OCI-LY3 (cell line): ENCODE results near the gene FAM163B.

ENCODE experiments used
- H2AFZ ChIP-seq: fragments of 200-600, 300-600 bp; shearing (Covaris generic); 2 replicates; pipeline ENCODE4 v1.6.0; 2014; ENCODE audit warnings: antibody characterized with exemption, low read depth, low read length
- H3K27ac ChIP-seq: fragments of 200-600, 300-600 bp; sonication (generic); 2 replicates; pipeline ENCODE4 v1.5.1; 2014; ENCODE audit warnings: mild to moderate bottlenecking, low read length, moderate library complexity, mixed read lengths
- H3K27me3 ChIP-seq: fragments of 200-600, 300-600 bp; sonication (generic); 2 replicates; pipeline ENCODE4 v1.6.1; 2014; ENCODE audit warnings: low read depth, low read length, mixed read lengths
- H3K36me3 ChIP-seq: fragments of 200-600, 300-600 bp; sonication (generic); replicated peaks from 2 replicates; pipeline ENCODE3; 2014; ENCODE audit warnings: low read depth, low read length, mixed read lengths
- H3K4me1 ChIP-seq: fragments of 300-600, 200-600 bp; sonication (generic); 2 replicates; pipeline ENCODE4 v1.6.1; 2014; ENCODE audit warnings: low read length, mixed read lengths
- H3K4me2 ChIP-seq: fragments of 200-600, 300-600 bp; sonication (generic); 2 replicates; pipeline ENCODE4 v1.6.1; 2014; ENCODE audit warnings: low read length, mixed read lengths
- H3K4me3 ChIP-seq: fragments of 300-600, 200-600 bp; sonication (generic); 2 replicates; pipeline ENCODE4 v1.5.1; 2014; ENCODE audit warnings: antibody characterized with exemption, mild to moderate bottlenecking, low read length, moderate library complexity
- H3K79me2 ChIP-seq: fragments of 300-600, 200-600 bp; shearing (Covaris generic); 2 replicates; pipeline ENCODE4 v1.6.1; 2014; ENCODE audit warnings: mild to moderate bottlenecking, low read length, mixed read lengths
- H3K9ac ChIP-seq: fragments of 300-600, 200-600 bp; shearing (Covaris generic); 2 replicates; pipeline ENCODE4 v1.6.0; 2014; ENCODE audit warnings: mild to moderate bottlenecking, low read length, moderate library complexity
- H3K9me3 ChIP-seq: fragments of 200-600, 300-600 bp; shearing (Covaris generic); 2 replicates; pipeline ENCODE4 v1.6.1; 2014; ENCODE audit warnings: low read length, mixed read lengths; ENCODE audit not compliant: insufficient read depth
- H4K20me1 ChIP-seq: fragments of 200-600, 300-600 bp; sonication (generic); 2 replicates; pipeline ENCODE4 v1.6.1; 2016; ENCODE audit warnings: low read length, mixed read lengths; ENCODE audit not compliant: insufficient read depth
- EZH2phosphoT487 ChIP-seq: fragments of 200-600 bp; shearing (Covaris generic); IDR thresholded peaks from 2 replicates; pipeline ENCODE4 v1.6.1; 2018; ENCODE audit warnings: antibody characterized with exemption, mixed run types, low read depth
- TF ChIP-seq, protein P1 (sequence below): fragments of 200-600, 300-600 bp; sonication (generic); IDR thresholded peaks from 2 replicates; pipeline ENCODE4 v1.5.1; 2014; ENCODE audit warnings: antibody characterized with exemption, low read length, low read depth

Gene FAM163B

GRCh38 chr9:133603135-133603927, 5.9 kb downstream of the FAM163B start:
- Histone ChIP-seq H4K20me1 (no peaks in the 10 kb centered on the region), H3K4me2 (no peak overlapping the region), H2AFZ (no peak overlapping the region), H3K4me3 (no peak overlapping the region), H3K27ac (no peak overlapping the region), H3K27me3 (peaks cover 22% of the 10 kb centered on the region), H3K9me3 (no peaks in the 10 kb centered on the region), H3K4me1 (no peaks in the 10 kb centered on the region), H3K79me2 (no peaks in the 10 kb centered on the region), H3K36me3 (no peaks in the 10 kb centered on the region), H3K9ac (no peak overlapping the region)
- TF ChIP-seq EZH2phosphoT487 = no peak
- TF ChIP-seq, protein P1, sequence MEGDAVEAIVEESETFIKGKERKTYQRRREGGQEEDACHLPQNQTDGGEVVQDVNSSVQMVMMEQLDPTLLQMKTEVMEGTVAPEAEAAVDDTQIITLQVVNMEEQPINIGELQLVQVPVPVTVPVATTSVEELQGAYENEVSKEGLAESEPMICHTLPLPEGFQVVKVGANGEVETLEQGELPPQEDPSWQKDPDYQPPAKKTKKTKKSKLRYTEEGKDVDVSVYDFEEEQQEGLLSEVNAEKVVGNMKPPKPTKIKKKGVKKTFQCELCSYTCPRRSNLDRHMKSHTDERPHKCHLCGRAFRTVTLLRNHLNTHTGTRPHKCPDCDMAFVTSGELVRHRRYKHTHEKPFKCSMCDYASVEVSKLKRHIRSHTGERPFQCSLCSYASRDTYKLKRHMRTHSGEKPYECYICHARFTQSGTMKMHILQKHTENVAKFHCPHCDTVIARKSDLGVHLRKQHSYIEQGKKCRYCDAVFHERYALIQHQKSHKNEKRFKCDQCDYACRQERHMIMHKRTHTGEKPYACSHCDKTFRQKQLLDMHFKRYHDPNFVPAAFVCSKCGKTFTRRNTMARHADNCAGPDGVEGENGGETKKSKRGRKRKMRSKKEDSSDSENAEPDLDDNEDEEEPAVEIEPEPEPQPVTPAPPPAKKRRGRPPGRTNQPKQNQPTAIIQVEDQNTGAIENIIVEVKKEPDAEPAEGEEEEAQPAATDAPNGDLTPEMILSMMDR = no peak

GRCh38 chr9:133602277-133602676, 6.9 kb downstream of the FAM163B start:
- Histone ChIP-seq H3K4me3 (no peak overlapping the region), H3K4me1 (no peaks in the 10 kb centered on the region), H3K79me2 (no peaks in the 10 kb centered on the region), H3K4me2 (no peak overlapping the region), H3K9me3 (peaks cover 10% of the 10 kb centered on the region; the same call in 1 of the 2 replicates), H4K20me1 (no peaks in the 10 kb centered on the region), H3K27me3 (peaks cover 17% of the 10 kb centered on the region), H3K36me3 (no peaks in the 10 kb centered on the region), H2AFZ (no peak overlapping the region), H3K27ac (no peak overlapping the region), H3K9ac (no peak overlapping the region)
- no peak for TF ChIP-seq EZH2phosphoT487
- TF ChIP-seq, protein P1 = no peak

DNA sequence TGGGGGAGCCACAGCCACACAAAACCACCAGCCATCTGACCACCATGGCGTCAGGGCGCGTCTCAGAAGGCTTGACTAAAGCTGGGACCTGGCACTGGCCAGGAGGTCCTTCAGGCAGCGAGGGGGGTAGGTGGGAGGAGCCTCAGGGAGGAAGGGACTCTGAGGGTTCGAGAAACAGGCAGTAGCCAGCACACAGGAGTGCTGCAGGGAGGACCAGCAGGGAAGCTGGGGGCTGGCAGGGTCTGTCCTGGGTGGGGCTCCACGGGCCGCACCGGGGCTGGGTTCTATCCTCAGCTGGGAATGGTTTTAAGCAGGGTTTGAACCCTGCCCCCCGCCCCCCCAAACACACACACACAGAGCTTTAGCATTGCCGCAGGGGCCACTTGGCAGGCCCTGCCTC, 7.4 kb downstream of the FAM163B start:
- H3K4me2 ChIP-seq = no peak overlapping the region
- H3K79me2 ChIP-seq = no peaks in the 10 kb centered on the region
- no peaks in the 10 kb centered on the region for H4K20me1 ChIP-seq
- no peak for TF ChIP-seq EZH2phosphoT487
- TF ChIP-seq, protein P1 = no peak
- no peak overlapping the region for H3K27ac ChIP-seq
- H2AFZ ChIP-seq = no peak overlapping the region
- peaks cover 15% of the 10 kb centered on the region; the same call in 1 of the 2 replicates for H3K9me3 ChIP-seq
- peaks cover 11% of the 10 kb centered on the region for H3K27me3 ChIP-seq
- no peak overlapping the region for H3K9ac ChIP-seq
- no peaks in the 10 kb centered on the region for H3K4me1 ChIP-seq
- H3K36me3 ChIP-seq = no peaks in the 10 kb centered on the region
- H3K4me3 ChIP-seq = no peak overlapping the region

- no peak for TF ChIP-seq EZH2phosphoT487
- TF ChIP-seq, protein P1 = no peak
Measured at GRCh38 chr9:133600739-133601138, 8.4 kb downstream of the FAM163B start.

More at GRCh38 chr9:133600739-133601138, 8.4 kb downstream of the FAM163B start:
- no peak overlapping the region for H3K9ac ChIP-seq
- H3K4me1 ChIP-seq = no peaks in the 10 kb centered on the region
- no peaks in the 10 kb centered on the region for H4K20me1 ChIP-seq
- H3K4me3 ChIP-seq = no peak overlapping the region
- H3K4me2 ChIP-seq = no peak overlapping the region
- peaks cover 8% of the 10 kb centered on the region; the same call in 1 of the 2 replicates for H3K27me3 ChIP-seq
- H3K79me2 ChIP-seq = no peaks in the 10 kb centered on the region
- no peak overlapping the region for H2AFZ ChIP-seq
- peaks cover 16% of the 10 kb centered on the region; the same call in 1 of the 2 replicates for H3K9me3 ChIP-seq
- no peak overlapping the region for H3K27ac ChIP-seq
- H3K36me3 ChIP-seq = no peaks in the 10 kb centered on the region
